ENCODE data around the gene ANKS1A. TPM values are rescaled to one million over a fixed set of nuclear protein-coding genes. Genes with fewer than 3 reads are reported as not detected.

ANKS1A gene
- total and polyA plus RNA-seq, 2 experiments from 2014 or later = 12.1 to 31.9 TPM

GRCh38 chr6:34897716-34898115 lies 8.7 kb downstream of the ANKS1A start:
- H3F3A ChIP-seq (replicated peaks; ENCODE audit: low read depth) = no peaks in the 10 kb centered on the region
- H3K4me3 ChIP-seq = no peak overlapping the region
- H3K27ac ChIP-seq (ENCODE audit: low read depth) = no peak overlapping the region
- no peaks in the 10 kb centered on the region for H3K27me3 Mint-ChIP-seq (ENCODE audit: insufficient read depth, low read depth, poor library complexity)
- H4K20me1 ChIP-seq (replicated peaks; ENCODE audit: insufficient read depth) = peaks cover 32% of the 10 kb centered on the region
- H3K36me3 Mint-ChIP-seq (ENCODE audit: low read depth) = no peaks in the 10 kb centered on the region
- no peak overlapping the region for H3K4me2 ChIP-seq
- no peaks in the 10 kb centered on the region for H3K9me3 Mint-ChIP-seq
- no peaks in the 10 kb centered on the region for H3K36me3 ChIP-seq (ENCODE audit: insufficient read depth)
- no peak for TF ChIP-seq CTCF (conservative IDR thresholded peaks at IDR 0.05; ENCODE audit: low read depth in 2 of 2)
- no peak for TF ChIP-seq CREB1 (CRISPR knock-in tag; IDR thresholded peaks at IDR 0.05; ENCODE audit: low read depth)
- no peak for TF ChIP-seq ETS1 (IDR thresholded peaks at IDR 0.05)
- no peak for TF ChIP-seq EZH2 (IDR thresholded peaks at IDR 0.05; ENCODE audit: low read depth, unreplicated experiment)
- no peak for TF ChIP-seq NANOG (IDR thresholded peaks at IDR 0.05; ENCODE audit: borderline replicate concordance)
- TF ChIP-seq ZNF331 (CRISPR knock-in tag; IDR thresholded peaks at IDR 0.05; ENCODE audit: low read depth) = no peak
- no peak for TF ChIP-seq ZNF114 (CRISPR knock-in tag; IDR thresholded peaks at IDR 0.05)
- TF ChIP-seq POLR2AphosphoS5 (IDR thresholded peaks at IDR 0.05; ENCODE audit: low read depth) = no peak
- TF ChIP-seq EZH2phosphoT487 (IDR thresholded peaks at IDR 0.05; ENCODE audit: unreplicated experiment) = no peak
- no peak for TF ChIP-seq STAT1 (IDR thresholded peaks at IDR 0.05; ENCODE audit: unreplicated experiment)
- TF ChIP-seq ZNF462 (CRISPR knock-in tag; IDR thresholded peaks at IDR 0.05) = no peak
- TF ChIP-seq REST (IDR thresholded peaks at IDR 0.05; ENCODE audit: unreplicated experiment) = no peak
- no peak for TF ChIP-seq JUNB (IDR thresholded peaks at IDR 0.05; ENCODE audit: unreplicated experiment)
- H3K4me3 Mint-ChIP-seq = no peak overlapping the region
- no peak overlapping the region for H2AFZ ChIP-seq
- H3K27me3 ChIP-seq (ENCODE audit: insufficient read depth) = no peaks in the 10 kb centered on the region
- peaks cover 89% of the 10 kb centered on the region for H3K79me2 ChIP-seq (replicated peaks; ENCODE audit: insufficient read depth)
- ATAC-seq = no peak
- H3K4me1 ChIP-seq (ENCODE audit: insufficient read depth) = no peaks in the 10 kb centered on the region; the same call in none of the 2 replicates
- no peak overlapping the region for H3K27ac Mint-ChIP-seq
- peaks cover 15% of the 10 kb centered on the region for H3K4me1 Mint-ChIP-seq
- no peaks in the 10 kb centered on the region for H3K9me2 ChIP-seq (ENCODE audit: insufficient read depth)
- no peak for DNase-seq (ENCODE audit: low spot score)

All from GM23338 (cell line).